Panc1 (cell line): Measurements from ENCODE around the gene COPZ1. TPM values are rescaled to one million over a fixed set of nuclear protein-coding genes. Genes with fewer than 3 reads are reported as not detected.

Experiments
- ATAC-seq: fragments of 200-7000 bp; cut with Tn5 transposase; 2 replicates; pipeline ENCODE4 v1.9.1; 2020; ENCODE audit warnings: mild to moderate bottlenecking, moderate library complexity
- BruUV-seq: library from RNA; stranded (reverse); fragments of 400-500 nt; replicated peaks from 2 replicates; lab custom pipeline; 2021; lab: Mats Ljungman, UMichigan
- CTCF ChIA-PET: fragments of 300-600 bp; sonication (Branson Sonifier 250); formaldehyde crosslinking; loops from one replicate; lab custom pipeline; 2022; ENCODE audit warnings: antibody characterized with exemption; lab: Charles Lee
- POLR2A ChIA-PET: fragments of 300-600 bp; sonication (Branson Sonifier 250); formaldehyde crosslinking; loops from one replicate; lab custom pipeline; 2022; ENCODE audit warnings: antibody characterized with exemption; lab: Charles Lee
- DNase-seq: peaks from one replicate; pipeline ENCODE4 v3.0.0-alpha.2; 2010; ENCODE audit warnings: low read depth, low spot score
- H3K27ac ChIP-seq: 2 replicates; pipeline ENCODE4 v1.5.1; 2011; ENCODE audit warnings: mild to moderate bottlenecking, low read length, inconsistent platforms
- H3K27me3 ChIP-seq: fragments of 200-500 bp; sonication (Bioruptor generic); 2 replicates; pipeline ENCODE4 v1.6.0; 2014; ENCODE audit warnings: low read length, inconsistent platforms; ENCODE audit not compliant: control insufficient read depth, insufficient read depth
- H3K36me3 ChIP-seq: fragments of 200-500 bp; sonication (Bioruptor generic); 2 replicates; pipeline ENCODE4 v1.5.1; 2014; ENCODE audit warnings: inconsistent platforms, mild to moderate bottlenecking, low read length, moderate library complexity; ENCODE audit not compliant: control insufficient read depth, insufficient read depth
- H3K4me1 ChIP-seq: 2 replicates; pipeline ENCODE4 v1.5.1; 2011; ENCODE audit warnings: inconsistent platforms, mild to moderate bottlenecking, low read length, moderate library complexity; ENCODE audit not compliant: control insufficient read depth, insufficient read depth
- H3K4me3 ChIP-seq, 2 experiments: 2 replicates each; pipeline ENCODE4 v1.5.1; 2011 to 2012; ENCODE audit warnings: low read depth in 2 of 2, low read length in 2 of 2, mild to moderate bottlenecking in 2 of 2, inconsistent platforms in 1 of 2, moderate library complexity in 1 of 2
- H3K9me3 ChIP-seq: fragments of 200-500 bp; sonication (Bioruptor generic); 2 replicates; pipeline ENCODE4 v1.5.1; 2014; ENCODE audit warnings: low read depth, mild to moderate bottlenecking, inconsistent platforms, low read length, moderate library complexity; ENCODE audit not compliant: control insufficient read depth, insufficient read depth
- CTCF ChIP-seq: fragments of 450-650 bp; IDR thresholded peaks from 2 replicates; pipeline ENCODE4 v1.5.1; 2017; ENCODE audit warnings: mild to moderate bottlenecking
- POLR2AphosphoS5 ChIP-seq: IDR thresholded peaks from 2 replicates; pipeline ENCODE4 v1.6.1; 2012; ENCODE audit warnings: mild to moderate bottlenecking, low read depth, low read length, moderate library complexity
- REST ChIP-seq, 2 experiments: IDR thresholded peaks; 2 replicates each; pipeline ENCODE4 v1.6.1; 2011 to 2012; ENCODE audit warnings: low read depth in 2 of 2, control low read depth in 1 of 2, low read length in 1 of 2, mild to moderate bottlenecking in 1 of 2, moderate library complexity in 1 of 2; ENCODE audit not compliant: insufficient read depth in 1 of 2
- SIN3A ChIP-seq: IDR thresholded peaks from 2 replicates; pipeline ENCODE4 v1.6.1; 2012; ENCODE audit warnings: low read depth, mild to moderate bottlenecking, low read length, moderate library complexity, borderline replicate concordance; ENCODE audit not compliant: insufficient read depth
- TCF7L2 ChIP-seq: IDR thresholded peaks from 2 replicates; pipeline ENCODE4 v1.6.1; 2011; ENCODE audit warnings: mild to moderate bottlenecking, low read depth, low read length, inconsistent platforms
- in situ Hi-C: cut with HindIII; loops from 2 replicates; pipeline ENCODE4 v1.10.0; 2016; ENCODE audit warnings: low sequenced_read_pairs, low pct_unique_long_range_greater_than_20kb
- intact Hi-C: fragments of 100-400 bp; cut with micrococcal nuclease; formaldehyde crosslinking; loops from one replicate; pipeline ENCODE4 v1.10.0; 2022; ENCODE audit not compliant: unreplicated experiment
- total RNA-seq: library from RNA; stranded (reverse); gene quantifications from one replicate; pipeline ENCODE4 v1.2.1, GENCODE V29; 2021; ENCODE audit not compliant: unreplicated experiment

Gene COPZ1
- total RNA-seq, 1 experiment from 2014 or later = 175 TPM

- H3K36me3 ChIP-seq = peaks cover 22% of the 10 kb centered on the region
- H3K27ac ChIP-seq = no peak overlapping the region
- POLR2A ChIA-PET = interaction anchor here (0.6 kb wide), 1 partner anchor 52 kb away, joined by 3 read pairs; no protein-coding TSS in a partner anchor
- in situ Hi-C loops (no loop called here), intact Hi-C loops (no loop called here)
- H3K27me3 ChIP-seq = no peaks in the 10 kb centered on the region
- CTCF ChIA-PET = no interaction called here
- no peak for TF ChIP-seq CTCF
- no peak for TF ChIP-seq TCF7L2
- no peak for TF ChIP-seq POLR2AphosphoS5
- no peak for TF ChIP-seq SIN3A
- TF ChIP-seq REST (IDR thresholded peaks at IDR 0.05; ENCODE audit: insufficient read depth in 1 of 2, low read depth in 2 of 2, low read length in 1 of 2) = no peak
- no peaks in the 10 kb centered on the region for H3K4me1 ChIP-seq
- no peaks in the 10 kb centered on the region for H3K9me3 ChIP-seq
- no TSS peak for BruUV-seq
- no peak overlapping the region for H3K4me3 ChIP-seq
- no peak for DNase-seq
- ATAC-seq = no peak
Observed at GRCh38 chr12:54340846-54341245, 15.9 kb downstream of the COPZ1 start.

- intact Hi-C loops = no loop called here
- BruUV-seq = no TSS peak
- POLR2A ChIA-PET = interaction anchor here (0.6 kb wide), 1 partner anchor 53 kb away, joined by 3 read pairs; no protein-coding TSS in a partner anchor
- in situ Hi-C loops = no loop called here
- H3K27me3 ChIP-seq = no peaks in the 10 kb centered on the region
- TF ChIP-seq SIN3A (no peak), POLR2AphosphoS5 (no peak), CTCF (no peak), TCF7L2 (no peak), REST (IDR thresholded peaks at IDR 0.05; ENCODE audit: insufficient read depth in 1 of 2, low read depth in 2 of 2, low read length in 1 of 2) (no peak)
- CTCF ChIA-PET = no interaction called here
- H3K9me3 ChIP-seq = no peaks in the 10 kb centered on the region
- H3K4me3 ChIP-seq = no peak overlapping the region
- peaks cover 22% of the 10 kb centered on the region for H3K36me3 ChIP-seq
- no peaks in the 10 kb centered on the region for H3K4me1 ChIP-seq
- DNase-seq (no peak), ATAC-seq (no peak)
- H3K27ac ChIP-seq = no peak overlapping the region
Observed at GRCh38 chr12:54341378-54342300, 16.7 kb downstream of the COPZ1 start.
